NK-92 treated with Interleukin-12 subunit alpha and Interleukin-12 subunit beta, amount 100 ng/mL, for 24 hours (cell line): Measurements from ENCODE around the gene SGCE.

Source experiments
- DNase-seq: peaks from one replicate; lab custom pipeline; 2025; lab: John Stamatoyannopoulos, UW

Gene SGCE

DNA sequence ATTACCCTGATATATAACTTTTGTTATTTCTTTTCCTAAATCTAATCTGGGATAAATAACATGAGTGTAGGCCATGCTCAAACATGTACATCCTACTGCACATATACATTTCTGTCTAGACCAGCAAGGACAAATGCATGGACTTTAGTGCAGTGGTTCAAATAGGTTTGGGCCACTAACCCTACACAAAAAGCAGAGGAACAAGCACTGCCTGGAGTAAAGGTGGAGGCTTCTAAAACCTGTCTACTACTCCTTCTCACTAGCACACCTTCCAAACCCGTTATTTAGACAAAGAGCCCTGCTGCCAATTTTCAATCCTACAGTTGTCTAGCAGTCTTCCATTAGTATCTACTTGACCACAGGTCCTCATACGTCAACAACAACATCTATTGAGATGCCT, 34.8 kb downstream of the SGCE start:
- no peak for DNase-seq

- DNase-seq = peak; percentile 91
Observed at GRCh38 chr7:94620703-94621118, 35.2 kb downstream of the SGCE start.

DNA sequence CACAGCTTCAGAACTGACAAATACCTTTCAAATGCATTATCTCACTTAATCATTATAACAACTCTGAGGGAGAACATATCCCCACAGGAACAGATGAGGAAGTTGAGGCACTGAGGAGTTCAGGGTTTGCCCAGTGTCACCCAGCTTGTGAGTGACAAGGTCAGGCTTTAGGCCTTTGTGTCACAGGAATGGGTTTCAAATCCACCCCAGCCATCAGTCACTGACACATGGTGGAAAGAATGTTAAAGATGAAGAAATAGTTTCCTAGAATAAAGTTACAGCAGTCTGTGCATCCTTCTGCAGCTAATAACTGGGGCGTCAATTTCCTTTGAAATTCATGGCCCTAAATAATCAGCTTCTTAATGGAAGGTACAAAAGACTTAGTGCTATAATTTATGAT, 37.8 kb downstream of the SGCE start:
- DNase-seq = no peak

GRCh38 chr7:94616855-94617254, 39.1 kb downstream of the SGCE start:
- DNase-seq = no peak

DNA sequence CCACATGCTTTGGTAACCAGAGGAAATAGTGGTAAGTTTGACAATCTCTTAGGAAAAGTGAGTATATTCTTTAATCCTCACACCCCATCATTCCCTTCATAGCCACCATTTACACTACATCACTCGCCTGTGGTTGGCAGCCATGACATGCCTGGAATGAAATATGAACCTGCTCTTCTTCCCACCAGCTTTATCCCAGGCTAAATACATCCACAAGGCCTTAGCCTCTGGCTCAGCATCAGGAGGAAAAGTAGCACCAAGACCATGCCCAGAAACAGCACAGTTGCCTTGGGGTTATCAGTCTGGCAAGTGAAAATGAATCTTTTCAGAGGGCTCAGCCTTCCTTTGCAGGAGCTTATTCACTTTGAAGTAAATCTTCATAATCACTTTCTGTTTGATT, 40.3 kb downstream of the SGCE start:
- DNase-seq = no peak

GRCh38 chr7:94612661-94613060, 43.3 kb downstream of the SGCE start:
- DNase-seq = no peak

DNA sequence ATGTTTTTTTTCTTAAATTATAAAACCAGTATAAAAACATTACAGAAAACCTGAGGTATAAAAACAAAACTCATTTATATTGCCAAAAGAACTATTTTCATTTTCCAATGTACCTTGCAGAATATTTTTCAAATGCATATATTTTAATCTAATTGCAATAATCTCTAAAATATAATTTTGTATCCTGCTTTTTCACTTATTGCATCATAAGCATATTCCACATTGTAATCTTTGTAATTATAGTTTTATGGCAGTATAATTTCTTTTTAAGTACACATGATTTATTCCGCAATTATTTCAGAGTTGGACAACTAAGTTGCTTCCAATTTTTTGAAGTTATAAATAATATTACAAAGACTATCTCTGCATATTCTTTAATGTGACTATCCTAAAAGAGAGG, 43.7 kb downstream of the SGCE start:
- no peak for DNase-seq

DNA sequence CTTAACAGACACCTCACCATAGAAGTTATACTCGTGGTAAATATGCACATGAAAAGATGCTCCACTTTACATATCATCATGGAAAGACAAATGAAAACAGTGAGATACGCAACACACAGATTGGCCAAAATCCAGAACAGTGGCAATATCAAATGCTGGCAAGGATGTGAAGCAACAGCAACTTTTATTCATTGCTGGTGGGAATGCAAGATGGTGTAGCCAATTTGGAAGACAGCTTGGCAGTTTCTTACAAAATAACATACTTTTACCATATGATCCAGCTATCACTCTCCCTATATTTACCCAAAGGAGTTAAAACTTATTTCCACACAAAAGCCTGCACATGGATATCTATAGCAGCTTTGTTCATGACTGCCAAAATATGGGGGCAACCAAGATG, 46.4 kb downstream of the SGCE start:
- DNase-seq = no peak

GRCh38 chr7:94605031-94605430, 50.9 kb downstream of the SGCE start:
- DNase-seq = no peak

GRCh38 chr7:94602181-94602580, 53.8 kb downstream of the SGCE start:
- DNase-seq = no peak

- DNase-seq = no peak
Observed at GRCh38 chr7:94600267-94600666, 55.7 kb downstream of the SGCE start.

DNA sequence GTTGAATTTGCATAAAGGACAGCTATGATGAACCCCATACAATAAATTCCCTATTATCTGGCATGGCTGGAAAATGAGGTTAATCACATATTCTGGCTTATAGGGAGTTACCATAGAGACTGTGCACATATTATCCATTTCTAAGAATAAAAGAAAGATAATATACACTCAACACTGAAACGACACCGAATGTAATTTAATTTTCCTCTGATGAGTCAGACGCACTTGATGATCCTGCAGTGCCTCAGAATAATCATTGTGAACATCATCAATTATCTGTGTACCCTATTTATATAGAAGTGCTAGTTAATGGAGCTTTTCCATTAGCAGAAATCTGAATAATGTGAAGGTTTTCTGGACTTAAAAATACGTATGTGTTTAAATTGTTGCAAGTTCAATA, 60.2 kb downstream of the SGCE start:
- no peak for DNase-seq

DNA sequence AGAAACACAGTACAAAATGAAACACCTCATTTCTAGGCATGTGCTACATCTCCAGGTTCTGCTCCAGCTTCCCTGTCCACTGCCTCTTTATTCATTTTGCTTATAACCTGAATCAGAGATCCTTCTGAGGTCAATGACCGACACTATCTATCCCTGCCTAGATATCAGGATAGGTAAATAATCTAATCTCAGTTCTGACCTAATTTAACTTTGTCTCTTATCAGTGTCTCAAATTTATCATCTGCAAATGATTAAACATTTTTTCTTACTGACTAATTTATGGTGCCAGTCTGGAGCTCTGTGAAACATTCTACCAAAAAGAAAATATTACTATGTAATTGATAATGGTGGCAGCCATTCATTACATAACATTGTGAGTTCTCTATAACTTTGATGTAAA, 61.1 kb downstream of the SGCE start:
- no peak for DNase-seq

DNA sequence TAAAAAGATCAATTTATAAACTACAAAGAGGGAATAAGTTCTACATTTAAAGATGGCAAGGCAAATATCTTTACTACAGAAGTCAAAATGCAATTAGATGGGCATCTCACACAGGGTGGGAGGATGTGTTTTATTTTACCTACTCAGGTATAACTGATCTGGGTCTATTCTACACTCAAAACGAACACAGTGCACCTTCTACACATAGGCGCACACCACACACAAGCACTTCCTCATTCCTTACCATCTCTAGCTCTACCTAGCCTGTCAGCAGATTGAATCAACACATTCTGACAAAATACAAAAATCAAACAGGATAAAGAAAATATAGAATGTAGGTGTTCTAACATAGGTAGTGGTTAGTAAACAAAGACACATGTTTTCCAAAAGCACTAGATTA, 64.8 kb downstream of the SGCE start:
- no peak for DNase-seq

DNA sequence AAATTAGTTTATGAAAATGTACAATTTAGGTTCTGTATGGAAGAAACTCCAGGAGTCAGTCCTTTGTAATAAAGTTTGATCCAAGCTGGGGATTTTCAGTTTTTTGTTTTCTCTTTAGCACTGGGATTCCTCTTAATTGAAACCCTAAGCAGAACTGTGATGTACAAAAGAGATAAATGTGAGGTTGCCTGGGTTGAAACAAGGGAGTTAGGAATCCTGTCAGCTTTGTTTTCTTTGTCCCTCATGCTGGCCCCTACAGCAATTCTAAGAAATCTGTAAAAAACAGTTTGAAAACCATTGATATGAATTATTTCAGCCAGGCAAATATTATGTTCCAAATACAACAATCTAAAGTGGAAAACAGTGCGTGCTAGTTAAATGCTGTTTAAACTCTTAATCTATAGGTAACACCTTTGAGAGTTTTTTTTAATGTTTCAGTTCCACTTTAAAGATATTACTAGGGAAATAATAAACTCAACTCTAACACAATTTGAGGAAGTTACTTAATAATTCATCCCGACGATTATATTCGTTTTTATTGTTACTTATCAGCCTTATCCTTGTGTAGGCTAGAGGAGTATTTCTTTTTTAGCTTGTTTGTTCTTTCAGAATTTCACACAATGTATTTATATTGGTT, 65.3 kb downstream of the SGCE start:
- DNase-seq = no peak

DNA sequence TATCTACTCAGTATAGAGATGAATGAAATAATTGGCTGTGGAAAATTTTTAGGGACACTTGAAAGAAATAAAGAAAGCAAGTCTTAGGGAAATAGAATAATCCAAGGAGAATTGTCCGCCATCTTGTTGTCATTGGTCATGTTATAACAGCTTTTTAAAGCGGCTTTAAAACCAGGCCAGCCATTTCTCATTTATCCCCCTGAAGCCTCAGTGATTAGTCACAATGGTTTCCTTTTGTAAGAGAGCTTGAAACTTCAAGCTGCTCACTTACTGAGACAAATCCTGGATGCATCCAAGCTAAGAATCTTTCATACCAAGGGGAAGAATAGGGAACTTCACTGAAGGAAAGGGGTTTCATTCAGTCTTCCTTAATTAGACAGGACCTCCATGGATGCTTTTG, 67.9 kb downstream of the SGCE start:
- DNase-seq = no peak

- DNase-seq = no peak
Observed at GRCh38 chr7:94584113-94584512, 71.8 kb downstream of the SGCE start.

DNA sequence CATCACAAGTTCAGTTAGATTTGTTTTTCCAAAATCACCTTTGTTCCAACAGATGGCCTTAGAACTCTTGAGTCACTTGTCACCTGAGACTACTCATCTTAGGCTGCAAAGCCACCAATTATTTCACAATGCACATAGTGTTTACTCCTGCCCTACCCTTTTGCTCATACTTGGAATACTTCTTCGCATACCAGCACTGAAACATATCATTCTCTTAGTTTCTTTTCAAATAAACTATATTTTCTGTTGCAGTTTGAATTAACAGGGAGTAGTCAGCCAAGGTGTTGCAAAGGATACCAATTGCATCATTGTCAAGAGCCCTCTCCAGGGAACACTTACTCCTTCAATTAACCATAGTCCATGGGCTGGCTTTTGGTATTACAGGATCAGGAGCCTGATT, 75.3 kb downstream of the SGCE start:
- DNase-seq = no peak

GRCh38 chr7:94579470-94579869, 76.5 kb downstream of the SGCE start:
- DNase-seq = no peak

DNA sequence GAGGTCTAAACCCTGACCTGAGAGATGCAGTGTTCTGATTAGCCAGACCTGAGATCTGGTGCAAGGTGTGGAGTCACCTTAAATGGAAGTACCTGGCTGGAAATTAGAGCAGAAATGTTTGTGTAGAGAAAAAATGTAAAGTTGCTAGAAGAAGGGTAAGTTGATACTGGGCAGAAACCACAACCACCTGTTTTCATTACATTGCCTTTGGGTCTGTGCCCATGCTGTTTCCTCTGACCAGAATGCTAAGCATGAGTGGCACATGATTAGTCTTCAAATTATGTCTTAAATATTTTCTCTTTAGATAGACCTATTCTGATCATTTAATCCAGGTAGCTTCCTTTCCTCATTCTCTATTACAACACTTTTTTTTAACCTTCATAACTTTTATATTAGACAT, 77.3 kb downstream of the SGCE start:
- DNase-seq = no peak

- DNase-seq = no peak
Observed at GRCh38 chr7:94577357-94577756, 78.6 kb downstream of the SGCE start.

- no peak for DNase-seq
Observed at GRCh38 chr7:94576316-94576715, 79.6 kb downstream of the SGCE start.

GRCh38 chr7:94575646-94576045, 80.3 kb downstream of the SGCE start:
- DNase-seq = no peak

- no peak for DNase-seq
Observed at GRCh38 chr7:94571816-94572215, 84.1 kb downstream of the SGCE start.

DNA sequence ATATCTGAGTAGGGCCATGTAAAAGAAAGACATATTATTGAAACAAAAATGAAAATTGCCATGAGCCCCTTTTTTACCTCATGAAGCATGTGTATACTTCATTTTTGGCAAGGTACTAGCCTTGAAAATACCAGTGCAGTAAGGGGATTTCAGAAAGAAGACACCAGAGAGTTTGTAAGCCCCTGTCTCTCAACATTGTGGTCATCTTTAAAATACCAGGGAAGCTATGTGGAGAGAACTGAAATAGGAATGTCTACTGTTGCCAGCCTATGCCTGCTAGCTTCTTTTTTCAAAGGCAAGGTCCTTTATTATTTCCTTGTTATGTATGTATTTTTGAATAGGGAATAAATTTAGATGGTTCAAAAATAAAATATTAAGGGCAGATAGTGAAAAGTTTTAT, 88.5 kb downstream of the SGCE start:
- no peak for DNase-seq
